ENCODE data around the gene CHRND.

- TF ChIP-seq SMC3 (IDR thresholded peaks at IDR 0.05; ENCODE audit: low read depth, low read length) (no peak), POLR2A (IDR thresholded peaks at IDR 0.05; ENCODE audit: low read depth, low read length) (no peak), CTCF (conservative IDR thresholded peaks at IDR 0.05; ENCODE audit: low read depth, low read length) (no peak), MXI1 (IDR thresholded peaks at IDR 0.05; ENCODE audit: borderline replicate concordance, low read depth, low read length) (no peak)
Observed at GRCh38 chr2:232540441-232541041, 14.6 kb downstream of the CHRND start.
